ENCODE data around the gene HTATSF1. TPM values are rescaled to one million over a fixed set of nuclear protein-coding genes. Genes with fewer than 3 reads are reported as not detected.

The HTATSF1 gene
- total RNA-seq, 1 donor from 2014 or later = 52.1 TPM

- Mint-ChIP-seq H3K27ac (ENCODE audit: unreplicated experiment) (no peak overlapping the region), H3K4me3 (ENCODE audit: unreplicated experiment) (no peak overlapping the region), H3K27me3 (ENCODE audit: unreplicated experiment) (no peaks in the 10 kb centered on the region), H3K4me1 (ENCODE audit: low read depth, unreplicated experiment) (no peaks in the 10 kb centered on the region), H3K9me3 (ENCODE audit: unreplicated experiment) (peaks cover 2% of the 10 kb centered on the region), H3K36me3 (ENCODE audit: unreplicated experiment) (no peaks in the 10 kb centered on the region)
- no peak for DNase-seq
- TF ChIP-seq CTCF (IDR thresholded peaks at IDR 0.05; ENCODE audit: partially characterized antibody, unreplicated experiment) = no peak
Observed at GRCh38 chrX:136534131-136534530, 36.7 kb downstream of the HTATSF1 start.

- Mint-ChIP-seq H3K36me3 (ENCODE audit: unreplicated experiment) (no peaks in the 10 kb centered on the region), H3K27me3 (ENCODE audit: unreplicated experiment) (no peaks in the 10 kb centered on the region), H3K4me3 (ENCODE audit: unreplicated experiment) (no peak overlapping the region), H3K27ac (ENCODE audit: unreplicated experiment) (no peak overlapping the region), H3K9me3 (ENCODE audit: unreplicated experiment) (no peaks in the 10 kb centered on the region), H3K4me1 (ENCODE audit: low read depth, unreplicated experiment) (no peaks in the 10 kb centered on the region)
- DNase-seq = no peak
- TF ChIP-seq CTCF (IDR thresholded peaks at IDR 0.05; ENCODE audit: partially characterized antibody, unreplicated experiment) = no peak
Observed at GRCh38 chrX:136538811-136539210, 41.4 kb downstream of the HTATSF1 start.

DNA sequence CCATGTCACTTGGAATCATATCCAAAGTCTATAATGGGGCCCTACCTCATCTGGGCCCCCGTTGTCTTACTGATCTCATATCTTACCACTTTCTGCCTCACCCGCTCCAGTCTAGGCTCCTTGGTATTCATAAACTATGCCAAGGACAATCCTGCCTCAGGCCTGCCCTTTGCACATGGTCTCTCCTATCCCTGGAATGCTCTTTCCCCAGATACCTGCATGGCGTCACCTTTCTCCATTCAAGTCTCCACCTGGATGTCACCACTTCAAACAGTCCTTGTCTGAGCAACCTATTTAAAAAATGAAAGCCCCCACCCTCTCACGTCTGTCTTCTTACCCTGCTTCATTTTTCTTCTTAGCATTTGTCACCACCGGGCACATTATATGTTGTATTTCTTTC, 42.8 kb downstream of the HTATSF1 start:
- H3K36me3 Mint-ChIP-seq (ENCODE audit: unreplicated experiment) = no peaks in the 10 kb centered on the region
- no peaks in the 10 kb centered on the region for H3K9me3 Mint-ChIP-seq (ENCODE audit: unreplicated experiment)
- no peaks in the 10 kb centered on the region for H3K27me3 Mint-ChIP-seq (ENCODE audit: unreplicated experiment)
- H3K27ac Mint-ChIP-seq (ENCODE audit: unreplicated experiment) = no peak overlapping the region
- H3K4me1 Mint-ChIP-seq (ENCODE audit: low read depth, unreplicated experiment) = no peaks in the 10 kb centered on the region
- DNase-seq = no peak
- no peak overlapping the region for H3K4me3 Mint-ChIP-seq (ENCODE audit: unreplicated experiment)
- TF ChIP-seq CTCF (IDR thresholded peaks at IDR 0.05; ENCODE audit: partially characterized antibody, unreplicated experiment) = no peak

DNA sequence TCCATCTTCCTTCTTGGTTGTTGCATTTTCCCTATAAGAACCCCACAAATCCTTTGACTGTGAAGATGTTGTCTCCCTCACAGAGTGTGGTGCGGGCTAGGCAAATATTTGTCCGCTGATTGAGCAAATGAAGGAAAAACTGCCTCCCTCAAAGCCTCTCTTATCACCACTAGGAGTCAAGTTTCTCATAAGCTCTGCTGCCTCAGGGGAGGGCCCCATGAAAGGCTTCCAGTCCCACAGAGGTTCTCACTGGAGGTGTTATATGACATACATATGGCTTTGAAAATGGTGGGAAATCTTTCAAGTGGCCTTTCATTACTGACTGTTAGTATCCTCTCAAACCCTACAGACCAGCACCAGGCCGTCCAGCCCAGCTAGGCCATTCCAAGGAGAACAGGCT, 43.9 kb downstream of the HTATSF1 start:
- no peak overlapping the region for H3K4me3 Mint-ChIP-seq (ENCODE audit: unreplicated experiment)
- no peaks in the 10 kb centered on the region for H3K4me1 Mint-ChIP-seq (ENCODE audit: low read depth, unreplicated experiment)
- no peak for TF ChIP-seq CTCF (IDR thresholded peaks at IDR 0.05; ENCODE audit: partially characterized antibody, unreplicated experiment)
- H3K27me3 Mint-ChIP-seq (ENCODE audit: unreplicated experiment) = no peaks in the 10 kb centered on the region
- H3K36me3 Mint-ChIP-seq (ENCODE audit: unreplicated experiment) = no peaks in the 10 kb centered on the region
- H3K27ac Mint-ChIP-seq (ENCODE audit: unreplicated experiment) = no peak overlapping the region
- no peak for DNase-seq
- no peaks in the 10 kb centered on the region for H3K9me3 Mint-ChIP-seq (ENCODE audit: unreplicated experiment)

GRCh38 chrX:136542281-136542680, 44.9 kb downstream of the HTATSF1 start:
- H3K27me3 Mint-ChIP-seq (ENCODE audit: unreplicated experiment) = no peaks in the 10 kb centered on the region
- H3K36me3 Mint-ChIP-seq (ENCODE audit: unreplicated experiment) = no peaks in the 10 kb centered on the region
- DNase-seq = no peak
- no peaks in the 10 kb centered on the region for H3K9me3 Mint-ChIP-seq (ENCODE audit: unreplicated experiment)
- no peak overlapping the region for H3K4me3 Mint-ChIP-seq (ENCODE audit: unreplicated experiment)
- TF ChIP-seq CTCF (IDR thresholded peaks at IDR 0.05; ENCODE audit: partially characterized antibody, unreplicated experiment) = no peak
- no peak overlapping the region for H3K27ac Mint-ChIP-seq (ENCODE audit: unreplicated experiment)
- H3K4me1 Mint-ChIP-seq (ENCODE audit: low read depth, unreplicated experiment) = no peaks in the 10 kb centered on the region
